Nephron progenitor cell (in vitro differentiated cells): ENCODE results near the gene RRAGA.
"Not testable (repeated sequence)": the region's sequence is repeated elsewhere in the genome, so short reads cannot be mapped to it uniquely, and the experiment has no call there.

ENCODE experiments used
- DNase-seq: peaks from one replicate; pipeline ENCODE4 v3.0.0; 2021
- H3K27ac Mint-ChIP-seq: 2 replicates; pipeline ENCODE4 v1.8.0; 2021; ENCODE audit warnings: mild to moderate bottlenecking, moderate library complexity, mixed read lengths
- H3K27me3 Mint-ChIP-seq: 2 replicates; pipeline ENCODE4 v1.8.0; 2021; ENCODE audit warnings: mild to moderate bottlenecking, low read depth, mixed read lengths; ENCODE audit not compliant: poor library complexity
- H3K36me3 Mint-ChIP-seq: 2 replicates; pipeline ENCODE4 v1.8.0; 2021; ENCODE audit warnings: low read depth, mixed read lengths
- H3K4me1 Mint-ChIP-seq: 2 replicates; pipeline ENCODE4 v1.8.0; 2021; ENCODE audit warnings: mixed read lengths
- H3K4me3 Mint-ChIP-seq: 2 replicates; pipeline ENCODE4 v1.8.0; 2021; ENCODE audit warnings: mild to moderate bottlenecking, moderate library complexity, mixed read lengths
- H3K9me3 Mint-ChIP-seq: 2 replicates; pipeline ENCODE4 v1.8.0; 2021; ENCODE audit warnings: mild to moderate bottlenecking, moderate library complexity, mixed read lengths
- CTCF ChIP-seq: fragments of 200-600 bp; sonication (generic); IDR thresholded peaks from 2 replicates; pipeline ENCODE4 v1.5.0; 2021; ENCODE audit warnings: antibody characterized with exemption

The RRAGA gene

GRCh38 chr9:19057033-19057432 is 7.8 kb downstream of the RRAGA start:
- Mint-ChIP-seq H3K9me3 (no peaks in the 10 kb centered on the region), H3K4me3 (no peak overlapping the region), H3K36me3 (peaks cover 66% of the 10 kb centered on the region), H3K27ac (no peak overlapping the region), H3K4me1 (peaks cover under 1% of the 10 kb centered on the region), H3K27me3 (no peaks in the 10 kb centered on the region)
- no peak for DNase-seq
- TF ChIP-seq CTCF, result no peak

- H3K27ac Mint-ChIP-seq, result no peak overlapping the region
- no peaks in the 10 kb centered on the region for H3K27me3 Mint-ChIP-seq
- H3K36me3 Mint-ChIP-seq, result peaks cover 78% of the 10 kb centered on the region
- no peak for TF ChIP-seq CTCF
- no peak overlapping the region for H3K4me3 Mint-ChIP-seq
- no peaks in the 10 kb centered on the region for H3K4me1 Mint-ChIP-seq
- no peaks in the 10 kb centered on the region for H3K9me3 Mint-ChIP-seq
- no peak for DNase-seq
Measured at GRCh38 chr9:19074229-19074628, 25.0 kb downstream of the RRAGA start.

GRCh38 chr9:19074836-19075235 is 25.6 kb downstream of the RRAGA start:
- Mint-ChIP-seq H3K9me3 (no peaks in the 10 kb centered on the region), H3K4me3 (no peak overlapping the region), H3K27me3 (no peaks in the 10 kb centered on the region), H3K27ac (no peak overlapping the region), H3K4me1 (no peaks in the 10 kb centered on the region), H3K36me3 (peaks cover 78% of the 10 kb centered on the region)
- DNase-seq, result no peak
- no peak for TF ChIP-seq CTCF

- Mint-ChIP-seq H3K4me1 (no peaks in the 10 kb centered on the region), H3K36me3 (peaks cover 47% of the 10 kb centered on the region), H3K9me3 (no peaks in the 10 kb centered on the region), H3K4me3 (no peak overlapping the region), H3K27me3 (no peaks in the 10 kb centered on the region), H3K27ac (no peak overlapping the region)
- DNase-seq, result no peak
- peak; percentile 15 for TF ChIP-seq CTCF
Measured at GRCh38 chr9:19085295-19085694, 36.1 kb downstream of the RRAGA start.

GRCh38 chr9:19087106-19088000 is 38.1 kb downstream of the RRAGA start:
- no peak for TF ChIP-seq CTCF
- Mint-ChIP-seq H3K4me1 (no peaks in the 10 kb centered on the region), H3K9me3 (no peaks in the 10 kb centered on the region), H3K27me3 (no peaks in the 10 kb centered on the region), H3K36me3 (peaks cover 47% of the 10 kb centered on the region), H3K4me3 (no peak overlapping the region), H3K27ac (no peak overlapping the region)
- no peak for DNase-seq

- H3K27ac Mint-ChIP-seq, H3K4me3 Mint-ChIP-seq, DNase-seq, H3K27me3 Mint-ChIP-seq, H3K9me3 Mint-ChIP-seq: not testable (repeated sequence)
- peaks cover 49% of the 10 kb centered on the region for H3K36me3 Mint-ChIP-seq
- H3K4me1 Mint-ChIP-seq, result peaks cover 19% of the 10 kb centered on the region
Measured at GRCh38 chr9:19097431-19097830, 48.2 kb downstream of the RRAGA start.
